Esophagus squamous epithelium (tissue), 4 donors: Measurements from ENCODE around the gene RPUSD3.

Experiments
- POLR2A ChIP-seq, 4 donors: fragments of 450-650 bp; IDR thresholded peaks; one replicate each; pipeline ENCODE4 v1.6.1; 2017; ENCODE audit warnings: antibody characterized with exemption in 4 of 4, mild to moderate bottlenecking in 4 of 4, moderate library complexity in 3 of 4
- TF ChIP-seq, protein P1 (sequence below), 6 experiments: fragments of 450-650 bp in 4 of 6; fragments of 200-600 bp in 2 of 6; sonication (generic) in 2 of 6; IDR thresholded peaks; one replicate each; pipeline ENCODE4 v1.5.1; 2016 to 2019; ENCODE audit warnings: antibody characterized with exemption in 6 of 6, mild to moderate bottlenecking in 4 of 6, moderate library complexity in 4 of 6

DNA sequence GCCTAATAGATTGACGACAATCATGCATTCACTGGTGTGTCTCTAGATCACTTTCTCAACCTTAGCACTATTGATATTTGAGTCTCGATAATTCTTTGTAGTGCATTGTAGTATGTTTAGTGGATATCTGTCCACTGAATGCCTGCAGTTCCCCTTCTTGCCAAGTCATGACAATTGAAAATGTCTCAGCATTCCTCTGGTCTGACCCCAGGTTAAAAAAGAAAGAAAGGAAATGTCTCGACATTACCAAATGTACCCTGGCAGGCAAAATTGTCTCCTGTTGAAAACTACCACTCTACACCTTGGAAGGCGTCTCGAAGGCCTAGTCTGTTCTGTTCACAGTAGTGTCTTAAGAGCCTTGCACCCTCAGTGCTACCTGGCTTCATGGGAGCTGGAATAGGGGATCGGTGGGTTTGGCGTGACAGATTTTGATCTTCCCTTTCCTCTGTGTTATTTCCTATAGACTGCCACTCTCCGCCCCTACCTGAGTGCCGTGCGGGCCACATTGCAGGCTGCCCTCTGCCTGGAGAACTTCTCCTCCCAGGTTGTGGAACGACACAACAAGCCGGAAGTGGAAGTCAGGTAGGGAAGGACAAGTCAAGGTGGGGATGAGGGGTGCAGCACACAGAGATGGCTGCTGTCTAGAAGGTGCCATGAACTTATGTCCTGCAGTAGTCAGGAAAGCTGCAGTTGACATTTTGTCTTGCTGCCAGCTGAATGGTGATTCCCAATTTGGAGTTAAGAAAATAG lies 46.4 kb downstream of the RPUSD3 start:
- TF ChIP-seq POLR2A (IDR thresholded peaks at IDR 0.05) = no peak
- TF ChIP-seq, protein P1, sequence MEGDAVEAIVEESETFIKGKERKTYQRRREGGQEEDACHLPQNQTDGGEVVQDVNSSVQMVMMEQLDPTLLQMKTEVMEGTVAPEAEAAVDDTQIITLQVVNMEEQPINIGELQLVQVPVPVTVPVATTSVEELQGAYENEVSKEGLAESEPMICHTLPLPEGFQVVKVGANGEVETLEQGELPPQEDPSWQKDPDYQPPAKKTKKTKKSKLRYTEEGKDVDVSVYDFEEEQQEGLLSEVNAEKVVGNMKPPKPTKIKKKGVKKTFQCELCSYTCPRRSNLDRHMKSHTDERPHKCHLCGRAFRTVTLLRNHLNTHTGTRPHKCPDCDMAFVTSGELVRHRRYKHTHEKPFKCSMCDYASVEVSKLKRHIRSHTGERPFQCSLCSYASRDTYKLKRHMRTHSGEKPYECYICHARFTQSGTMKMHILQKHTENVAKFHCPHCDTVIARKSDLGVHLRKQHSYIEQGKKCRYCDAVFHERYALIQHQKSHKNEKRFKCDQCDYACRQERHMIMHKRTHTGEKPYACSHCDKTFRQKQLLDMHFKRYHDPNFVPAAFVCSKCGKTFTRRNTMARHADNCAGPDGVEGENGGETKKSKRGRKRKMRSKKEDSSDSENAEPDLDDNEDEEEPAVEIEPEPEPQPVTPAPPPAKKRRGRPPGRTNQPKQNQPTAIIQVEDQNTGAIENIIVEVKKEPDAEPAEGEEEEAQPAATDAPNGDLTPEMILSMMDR (IDR thresholded peaks at IDR 0.05) = no peak
